Peyer's patch (tissue), 4 donors: ENCODE results near the gene P2RX3.

ENCODE experiments used
- POLR2A ChIP-seq, 2 donors: fragments of 450-650 bp; IDR thresholded peaks; one replicate each; pipeline ENCODE4 v1.5.1; 2017; ENCODE audit warnings: antibody characterized with exemption in 2 of 2, mild to moderate bottlenecking in 2 of 2, moderate library complexity in 2 of 2
- TF ChIP-seq, protein P1 (sequence below), 6 experiments: fragments of 450-650 bp in 4 of 6; fragments of 200-600 bp in 2 of 6; sonication (generic) in 1 of 6; IDR thresholded peaks; one replicate each; pipeline ENCODE4 v1.5.1; 2017 to 2019; ENCODE audit warnings: antibody characterized with exemption in 6 of 6, mild to moderate bottlenecking in 3 of 6, moderate library complexity in 1 of 6

- TF ChIP-seq, protein P1, sequence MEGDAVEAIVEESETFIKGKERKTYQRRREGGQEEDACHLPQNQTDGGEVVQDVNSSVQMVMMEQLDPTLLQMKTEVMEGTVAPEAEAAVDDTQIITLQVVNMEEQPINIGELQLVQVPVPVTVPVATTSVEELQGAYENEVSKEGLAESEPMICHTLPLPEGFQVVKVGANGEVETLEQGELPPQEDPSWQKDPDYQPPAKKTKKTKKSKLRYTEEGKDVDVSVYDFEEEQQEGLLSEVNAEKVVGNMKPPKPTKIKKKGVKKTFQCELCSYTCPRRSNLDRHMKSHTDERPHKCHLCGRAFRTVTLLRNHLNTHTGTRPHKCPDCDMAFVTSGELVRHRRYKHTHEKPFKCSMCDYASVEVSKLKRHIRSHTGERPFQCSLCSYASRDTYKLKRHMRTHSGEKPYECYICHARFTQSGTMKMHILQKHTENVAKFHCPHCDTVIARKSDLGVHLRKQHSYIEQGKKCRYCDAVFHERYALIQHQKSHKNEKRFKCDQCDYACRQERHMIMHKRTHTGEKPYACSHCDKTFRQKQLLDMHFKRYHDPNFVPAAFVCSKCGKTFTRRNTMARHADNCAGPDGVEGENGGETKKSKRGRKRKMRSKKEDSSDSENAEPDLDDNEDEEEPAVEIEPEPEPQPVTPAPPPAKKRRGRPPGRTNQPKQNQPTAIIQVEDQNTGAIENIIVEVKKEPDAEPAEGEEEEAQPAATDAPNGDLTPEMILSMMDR (IDR thresholded peaks at IDR 0.05), result no peak
- no peak for TF ChIP-seq POLR2A (IDR thresholded peaks at IDR 0.05)
These were observed at the start of gene P2RX3 for GRCh38 chr11:57338142-57338541.
